HG03565 (cell line): ENCODE results near the gene ACTA2.
A peak's percentile ranks its signal among the peaks of the same experiment; 100 is the strongest.
"Not testable (repeated sequence)": the region's sequence is repeated elsewhere in the genome, so short reads cannot be mapped to it uniquely, and the experiment has no call there.

Experiments used
- ATAC-seq: cut with Tn5 transposase; IDR thresholded peaks from one replicate; pipeline ENCODE4 v1.9.1; 2021; ENCODE audit warnings: mild to moderate bottlenecking, moderate library complexity; ENCODE audit not compliant: unreplicated experiment

ACTA2 gene

GRCh38 chr10:88953662-88954061 lies 1.1 kb upstream of the ACTA2 start:
- ATAC-seq = no peak

GRCh38 chr10:88949912-88950837 lies 2.4 kb downstream of the ACTA2 start:
- ATAC-seq = no peak

GRCh38 chr10:88949051-88949450 lies 3.5 kb downstream of the ACTA2 start:
- ATAC-seq = no peak

- ATAC-seq = no peak
Observed at GRCh38 chr10:88946965-88947590, 5.5 kb downstream of the ACTA2 start.

- no peak for ATAC-seq
Observed at GRCh38 chr10:88946200-88946599, 6.4 kb downstream of the ACTA2 start.

GRCh38 chr10:88944813-88945212 lies 7.8 kb downstream of the ACTA2 start:
- ATAC-seq = no peak

GRCh38 chr10:88943778-88944177 lies 8.8 kb downstream of the ACTA2 start:
- ATAC-seq = no peak

GRCh38 chr10:88941026-88941425 lies 11.5 kb downstream of the ACTA2 start:
- no peak for ATAC-seq

GRCh38 chr10:88938938-88939337 lies 13.6 kb downstream of the ACTA2 start:
- no peak for ATAC-seq

GRCh38 chr10:88938039-88938438 lies 14.5 kb downstream of the ACTA2 start:
- no peak for ATAC-seq

GRCh38 chr10:88936656-88937055 lies 15.9 kb downstream of the ACTA2 start:
- no peak for ATAC-seq

- ATAC-seq = no peak
Observed at GRCh38 chr10:88934900-88935672, 17.5 kb downstream of the ACTA2 start.

- ATAC-seq = no peak
Observed at GRCh38 chr10:88933564-88933963, 19.0 kb downstream of the ACTA2 start.

GRCh38 chr10:88932539-88933256 lies 19.9 kb downstream of the ACTA2 start:
- peak; percentile 49 for ATAC-seq

GRCh38 chr10:88932029-88932428 lies 20.5 kb downstream of the ACTA2 start:
- ATAC-seq = not testable (repeated sequence)

- ATAC-seq = no peak
Observed at GRCh38 chr10:88931548-88931947, 21.0 kb downstream of the ACTA2 start.

GRCh38 chr10:88928254-88928653 lies 24.3 kb downstream of the ACTA2 start:
- ATAC-seq = no peak

- ATAC-seq = no peak
Observed at GRCh38 chr10:88927416-88927690, 25.2 kb downstream of the ACTA2 start.

GRCh38 chr10:88926566-88927415 lies 25.8 kb downstream of the ACTA2 start:
- no peak for ATAC-seq

GRCh38 chr10:88923520-88923919 lies 29.1 kb downstream of the ACTA2 start:
- no peak for ATAC-seq
